HUES6 (cell line): ENCODE results near the gene BOK.
"Not testable (repeated sequence)": the region's sequence is repeated elsewhere in the genome, so short reads cannot be mapped to it uniquely, and the experiment has no call there.

Source experiments
- H3K27ac ChIP-seq: 2 replicates; pipeline ENCODE4 v1.7.0; 2013; ENCODE audit warnings: low read depth, mild to moderate bottlenecking, low read length, inconsistent platforms
- H3K27me3 ChIP-seq: 2 replicates; pipeline ENCODE4 v1.6.1; 2013; ENCODE audit warnings: low read length; ENCODE audit not compliant: control insufficient read depth, insufficient read depth
- H3K36me3 ChIP-seq: 2 replicates; pipeline ENCODE4 v1.6.1; 2013; ENCODE audit warnings: low read length; ENCODE audit not compliant: control insufficient read depth, insufficient read depth
- H3K4me1 ChIP-seq: 2 replicates; pipeline ENCODE4 v1.6.1; 2013; ENCODE audit warnings: low read length; ENCODE audit not compliant: control insufficient read depth, insufficient read depth
- H3K4me3 ChIP-seq: 2 replicates; pipeline ENCODE4 v1.5.1; 2013; ENCODE audit warnings: low read depth, low read length
- H3K9ac ChIP-seq: one replicate; pipeline ENCODE4 v1.6.1; 2013; ENCODE audit warnings: mild to moderate bottlenecking, low read length
- H3K9me3 ChIP-seq: 2 replicates; pipeline ENCODE4 v1.6.1; 2013; ENCODE audit warnings: low read depth, low read length; ENCODE audit not compliant: control insufficient read depth, insufficient read depth

BOK gene

GRCh38 chr2:241560162-241560882, 1.8 kb downstream of the BOK start:
- H3K36me3 ChIP-seq: peaks cover 12% of the 10 kb centered on the region
- H3K27ac ChIP-seq: no peak overlapping the region
- H3K4me3 ChIP-seq: peak overlapping the region; percentile 82
- H3K4me1 ChIP-seq: peaks cover 26% of the 10 kb centered on the region
- H3K9ac ChIP-seq: no peak overlapping the region
- no peaks in the 10 kb centered on the region for H3K27me3 ChIP-seq
- no peaks in the 10 kb centered on the region; the same call in 1 of the 2 replicates for H3K9me3 ChIP-seq

GRCh38 chr2:241560883-241561474, 2.4 kb downstream of the BOK start:
- Histone ChIP-seq H3K4me1 (peaks cover 21% of the 10 kb centered on the region; the same call in 1 of the 2 replicates), H3K9me3 (no peaks in the 10 kb centered on the region; the same call in 1 of the 2 replicates), H3K4me3 (no peak overlapping the region), H3K9ac (no peak overlapping the region), H3K27me3 (no peaks in the 10 kb centered on the region), H3K27ac (no peak overlapping the region), H3K36me3 (peaks cover 12% of the 10 kb centered on the region)

- Histone ChIP-seq H3K9me3 (no peaks in the 10 kb centered on the region; the same call in 1 of the 2 replicates), H3K36me3 (peaks cover 12% of the 10 kb centered on the region), H3K4me3 (no peak overlapping the region), H3K4me1 (peaks cover 18% of the 10 kb centered on the region; the same call in 1 of the 2 replicates), H3K27me3 (no peaks in the 10 kb centered on the region), H3K9ac (no peak overlapping the region), H3K27ac (no peak overlapping the region)
Observed at GRCh38 chr2:241561832-241562231, 3.3 kb downstream of the BOK start.

DNA sequence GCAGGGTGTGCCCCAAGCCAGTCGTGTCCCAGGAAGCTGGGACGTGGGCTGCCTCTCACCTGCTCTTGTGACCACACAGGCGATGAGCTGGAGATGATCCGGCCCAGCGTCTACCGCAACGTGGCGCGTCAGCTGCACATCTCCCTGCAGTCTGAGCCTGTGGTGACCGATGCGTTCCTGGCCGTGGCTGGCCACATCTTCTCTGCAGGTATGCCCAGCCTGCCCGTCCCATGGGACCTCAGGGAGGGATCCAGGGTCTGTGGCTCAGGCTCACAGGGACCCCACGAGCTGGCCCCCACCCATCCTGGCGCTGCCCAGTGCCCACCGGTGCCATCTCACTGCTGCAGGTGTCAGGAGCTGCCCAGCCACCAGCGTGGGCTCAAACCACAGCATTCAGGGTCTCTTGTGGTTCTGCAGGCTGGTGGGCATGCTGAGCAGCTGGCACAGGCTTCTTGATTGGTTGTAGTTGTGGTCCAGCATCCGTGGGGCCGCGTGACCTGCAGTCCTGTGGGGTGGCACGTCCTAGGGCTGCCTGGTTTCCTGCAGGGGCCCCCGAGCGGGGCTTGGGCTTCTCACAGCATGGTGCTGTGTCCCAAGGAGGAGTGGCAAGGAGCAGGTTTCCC, 3.8 kb downstream of the BOK start:
- no peak overlapping the region for H3K27ac ChIP-seq
- H3K27me3 ChIP-seq: no peaks in the 10 kb centered on the region
- no peak overlapping the region for H3K9ac ChIP-seq
- H3K36me3 ChIP-seq: peaks cover 12% of the 10 kb centered on the region
- H3K4me3 ChIP-seq: no peak overlapping the region
- H3K4me1 ChIP-seq: peaks cover 18% of the 10 kb centered on the region; the same call in 1 of the 2 replicates
- no peaks in the 10 kb centered on the region; the same call in 1 of the 2 replicates for H3K9me3 ChIP-seq

- H3K27me3 ChIP-seq: no peaks in the 10 kb centered on the region
- H3K9me3 ChIP-seq: no peaks in the 10 kb centered on the region
- H3K9ac ChIP-seq: no peak overlapping the region
- H3K4me3 ChIP-seq: no peak overlapping the region
- H3K36me3 ChIP-seq: peaks cover 12% of the 10 kb centered on the region
- H3K27ac ChIP-seq: no peak overlapping the region
- peaks cover 18% of the 10 kb centered on the region; the same call in 1 of the 2 replicates for H3K4me1 ChIP-seq
Observed at GRCh38 chr2:241563031-241563507, 4.5 kb downstream of the BOK start.

DNA sequence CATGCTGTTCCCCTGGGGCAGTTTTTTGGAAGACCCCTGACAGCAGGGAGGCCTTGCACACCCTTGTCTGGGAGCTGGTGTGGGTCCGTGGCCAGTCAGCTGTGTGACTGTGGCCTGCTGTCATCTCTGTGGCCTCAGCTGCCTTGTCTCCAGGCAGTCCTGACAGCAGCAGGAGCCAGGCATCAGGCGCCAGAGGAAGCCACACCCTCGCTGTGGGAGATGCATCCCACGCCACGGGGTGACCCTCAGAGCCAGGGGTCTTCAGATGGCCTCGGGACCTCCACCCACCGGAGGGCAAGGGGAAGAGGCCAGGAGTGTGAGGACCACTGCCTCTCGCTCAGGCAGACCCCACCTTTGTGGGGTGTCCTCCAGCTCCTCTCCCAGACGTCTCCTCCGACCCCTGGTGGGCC, 5.0 kb downstream of the BOK start:
- no peak overlapping the region for H3K4me3 ChIP-seq
- no peak overlapping the region for H3K27ac ChIP-seq
- H3K36me3 ChIP-seq: peaks cover 12% of the 10 kb centered on the region
- no peaks in the 10 kb centered on the region for H3K9me3 ChIP-seq
- H3K27me3 ChIP-seq: no peaks in the 10 kb centered on the region
- H3K9ac ChIP-seq: peak overlapping the region; percentile 5
- peaks cover 18% of the 10 kb centered on the region; the same call in 1 of the 2 replicates for H3K4me1 ChIP-seq

- Histone ChIP-seq H3K27me3 (no peaks in the 10 kb centered on the region), H3K4me1 (peaks cover 18% of the 10 kb centered on the region; the same call in 1 of the 2 replicates)
Observed at GRCh38 chr2:241563981-241564595, 5.5 kb downstream of the BOK start.

DNA sequence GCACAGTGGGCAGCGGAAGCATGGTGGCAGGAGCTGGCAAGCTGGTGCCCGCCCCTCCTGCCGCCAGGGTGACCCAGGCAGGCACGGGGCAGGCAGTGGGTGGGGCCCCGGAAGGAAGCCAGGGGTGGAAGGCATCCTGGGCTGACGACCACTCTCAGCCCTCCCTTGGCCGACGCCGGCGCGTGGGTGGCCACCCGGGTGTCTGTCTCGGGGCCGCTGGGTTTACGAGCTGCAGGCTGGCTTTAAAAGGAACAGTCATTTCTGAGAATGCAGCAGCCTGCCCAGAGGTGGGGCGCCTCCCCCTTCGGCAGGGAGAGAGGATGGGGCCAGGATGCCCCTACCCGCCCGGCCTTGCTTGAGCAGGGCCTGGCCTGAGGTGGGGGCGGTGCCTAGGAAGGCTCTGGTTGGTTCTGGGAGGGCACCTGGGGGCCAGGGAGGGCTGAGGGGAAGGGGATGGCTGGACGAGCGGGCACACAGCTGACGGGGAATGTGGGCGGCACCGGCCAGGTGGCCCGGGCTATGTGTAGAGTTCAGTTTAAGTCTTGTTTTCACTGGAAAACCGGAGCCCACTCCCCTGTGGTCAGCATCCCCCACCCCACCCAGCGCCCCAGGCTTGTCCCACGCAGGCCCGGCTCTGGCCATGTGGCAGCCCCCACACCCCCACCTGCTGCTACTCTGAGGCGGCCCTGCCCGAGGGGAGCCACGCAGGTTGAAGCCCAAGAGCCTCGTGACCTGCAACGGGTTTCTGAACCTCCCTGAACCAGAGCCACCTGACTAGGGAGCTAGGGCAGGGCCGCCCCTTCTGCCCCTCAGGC, 6.3 kb downstream of the BOK start:
- Histone ChIP-seq H3K9ac (peak overlapping the region; percentile 19), H3K4me1 (peaks cover 18% of the 10 kb centered on the region; the same call in 1 of the 2 replicates), H3K27ac (no peak overlapping the region), H3K4me3 (no peak overlapping the region), H3K27me3 (no peaks in the 10 kb centered on the region), H3K36me3 (peaks cover 12% of the 10 kb centered on the region), H3K9me3 (no peaks in the 10 kb centered on the region)

More at GRCh38 chr2:241563981-241564595, 5.5 kb downstream of the BOK start:
- H3K9ac ChIP-seq: peak overlapping the region; percentile 5
- H3K27ac ChIP-seq: no peak overlapping the region
- peaks cover 12% of the 10 kb centered on the region for H3K36me3 ChIP-seq
- no peak overlapping the region for H3K4me3 ChIP-seq
- H3K9me3 ChIP-seq: no peaks in the 10 kb centered on the region

DNA sequence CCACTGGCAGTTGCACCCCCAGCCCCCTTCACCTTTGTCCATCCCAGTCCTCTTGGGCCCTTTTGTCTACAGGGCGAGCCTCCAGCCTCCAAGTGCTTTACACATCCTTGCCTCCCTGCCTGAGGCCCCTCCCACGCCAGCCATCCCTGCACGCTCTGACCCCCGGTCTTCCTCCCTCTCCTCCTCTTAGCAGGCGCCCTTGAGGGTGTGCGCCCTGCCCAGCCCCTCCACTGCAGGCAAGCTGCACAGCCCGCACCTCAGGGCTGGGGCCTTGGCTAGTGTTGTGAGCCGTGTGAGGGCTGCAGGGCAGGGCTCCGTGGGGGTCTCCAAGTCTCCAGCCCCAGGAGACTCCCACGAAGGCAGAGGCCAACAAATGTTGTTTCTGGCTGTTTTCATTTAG, 6.9 kb downstream of the BOK start:
- H3K36me3 ChIP-seq: peaks cover 12% of the 10 kb centered on the region
- peaks cover 15% of the 10 kb centered on the region; the same call in 1 of the 2 replicates for H3K4me1 ChIP-seq
- H3K9ac ChIP-seq: peak overlapping the region; percentile 19
- no peaks in the 10 kb centered on the region for H3K27me3 ChIP-seq
- H3K9me3 ChIP-seq: no peaks in the 10 kb centered on the region
- H3K27ac ChIP-seq: no peak overlapping the region
- no peak overlapping the region for H3K4me3 ChIP-seq

DNA sequence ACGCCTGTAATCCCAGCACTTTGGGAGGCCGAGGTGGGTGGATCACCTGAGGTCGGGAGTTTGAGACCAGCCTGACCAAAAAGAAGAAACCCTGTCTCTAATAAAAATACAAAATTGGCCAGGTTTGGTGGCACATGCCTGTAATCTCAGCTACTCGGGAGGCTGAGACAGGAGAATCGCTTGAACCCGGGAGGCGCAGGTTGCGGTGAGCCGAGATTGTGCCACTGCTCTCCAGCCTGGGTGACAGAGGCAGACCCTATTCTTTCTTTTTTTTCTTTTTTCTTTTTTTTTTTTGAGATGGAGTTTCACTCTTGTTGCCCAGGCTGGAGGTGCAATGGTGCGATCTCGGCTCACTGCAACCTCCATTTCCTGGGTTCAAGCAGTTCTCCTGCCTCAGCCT, 7.5 kb downstream of the BOK start:
- H3K27me3 ChIP-seq, H3K9ac ChIP-seq, H3K27ac ChIP-seq, H3K4me3 ChIP-seq, H3K9me3 ChIP-seq: not testable (repeated sequence)
- H3K4me1 ChIP-seq: peaks cover 10% of the 10 kb centered on the region; the same call in 1 of the 2 replicates
- H3K36me3 ChIP-seq: peaks cover 12% of the 10 kb centered on the region
